ENCODE data around the gene KRTAP5-11. TPM values are rescaled to one million over a fixed set of nuclear protein-coding genes. Genes with fewer than 3 reads are reported as not detected.
"Not testable (repeated sequence)": the region's sequence is repeated elsewhere in the genome, so short reads cannot be mapped to it uniquely, and the experiment has no call there.

The KRTAP5-11 gene
- total and polyA plus RNA-seq, 2 donors (not counting 1 experiment from before 2014, with no cell fraction given) = not detected

GRCh38 chr11:71607520-71608216 lies 25.0 kb upstream of the KRTAP5-11 start:
- WGBS (ENCODE audit: insufficient coverage) = 4% methylated on average over 36 of the region's 59 CpGs
- intact Hi-C loops (cut with micrococcal nuclease); H3K79me2 ChIP-seq (ENCODE audit: control insufficient read depth, insufficient read depth, low read length); DNase-seq; H3K4me1 ChIP-seq (ENCODE audit: control insufficient read depth in 2 of 2, insufficient read depth in 2 of 2, low read length in 2 of 2); H3K36me3 ChIP-seq (replicated peaks in 1 of 2; ENCODE audit: control extremely low read depth in 1 of 2, control insufficient read depth in 1 of 2, extremely low read depth in 1 of 2, insufficient read depth in 2 of 2, low read length in 1 of 2); H3K27ac ChIP-seq (ENCODE audit: low read length in 2 of 2); POLR2A ChIA-PET; ATAC-seq (ENCODE audit: low read depth); H4K20me1 ChIP-seq (ENCODE audit: control insufficient read depth, insufficient read depth, low read length, poor library complexity, severe bottlenecking); H3K9me3 ChIP-seq (ENCODE audit: control extremely low read depth in 1 of 3, control insufficient read depth in 2 of 3, insufficient read depth in 1 of 3, low read length in 2 of 3); H3K4me1 Mint-ChIP-seq; H3K27ac Mint-ChIP-seq; H3K9me3 Mint-ChIP-seq (ENCODE audit: insufficient read depth); CTCF ChIA-PET; H3K9ac ChIP-seq (ENCODE audit: low read length): not testable (repeated sequence)
- Mint-ChIP-seq H3K4me3 (peak overlapping the region; percentile 13), H3K27me3 (peaks cover 33% of the 10 kb centered on the region)
- Histone ChIP-seq H3K27me3 (replicated peaks in 1 of 4; ENCODE audit: control extremely low read depth in 1 of 4, control insufficient read depth in 3 of 4, insufficient read depth in 4 of 4, low read length in 3 of 4) (peaks cover 0 to 11% (median 0%) of the 10 kb centered on the region in 4 experiments), H3K4me3 (ENCODE audit: control extremely low read depth in 1 of 5, extremely low read depth in 1 of 5, insufficient read depth in 1 of 5, low read depth in 2 of 5, low read length in 4 of 5) (peak overlapping the region in 1 of 5 experiments; percentile 9), H3K4me2 (replicated peaks; ENCODE audit: low read depth, low read length, poor library complexity, severe bottlenecking) (peak overlapping the region; percentile 12), H2AFZ (ENCODE audit: insufficient read depth, low read depth, low read length, poor library complexity, severe bottlenecking) (peak overlapping the region; percentile 16)

- H3K36me3 ChIP-seq (replicated peaks in 1 of 2; ENCODE audit: control extremely low read depth in 1 of 2, control insufficient read depth in 1 of 2, extremely low read depth in 1 of 2, insufficient read depth in 2 of 2, low read length in 1 of 2); DNase-seq; CTCF ChIA-PET; intact Hi-C loops (cut with micrococcal nuclease); H3K9me3 ChIP-seq (ENCODE audit: control extremely low read depth in 1 of 3, control insufficient read depth in 2 of 3, insufficient read depth in 1 of 3, low read length in 2 of 3); ATAC-seq (ENCODE audit: low read depth); H2AFZ ChIP-seq (ENCODE audit: insufficient read depth, low read depth, low read length, poor library complexity, severe bottlenecking); H3K27ac Mint-ChIP-seq; H3K9me3 Mint-ChIP-seq (ENCODE audit: insufficient read depth); H3K4me1 ChIP-seq (ENCODE audit: control insufficient read depth in 2 of 2, insufficient read depth in 2 of 2, low read length in 2 of 2); POLR2A ChIA-PET; H3K9ac ChIP-seq (ENCODE audit: low read length); H4K20me1 ChIP-seq (ENCODE audit: control insufficient read depth, insufficient read depth, low read length, poor library complexity, severe bottlenecking); H3K79me2 ChIP-seq (ENCODE audit: control insufficient read depth, insufficient read depth, low read length); H3K4me3 ChIP-seq (ENCODE audit: control extremely low read depth in 1 of 5, extremely low read depth in 1 of 5, insufficient read depth in 1 of 5, low read depth in 2 of 5, low read length in 4 of 5); H3K27ac ChIP-seq (ENCODE audit: low read length in 2 of 2); H3K4me1 Mint-ChIP-seq: not testable (repeated sequence)
- peak overlapping the region; percentile 12 for H3K4me2 ChIP-seq (replicated peaks; ENCODE audit: low read depth, low read length, poor library complexity, severe bottlenecking)
- peaks cover 36% of the 10 kb centered on the region for H3K27me3 Mint-ChIP-seq
- peaks cover 0 to 13% (median 0%) of the 10 kb centered on the region in 4 experiments for H3K27me3 ChIP-seq (replicated peaks in 1 of 4; ENCODE audit: control extremely low read depth in 1 of 4, control insufficient read depth in 3 of 4, insufficient read depth in 4 of 4, low read length in 3 of 4)
- peak overlapping the region; percentile 67 for H3K4me3 Mint-ChIP-seq
- WGBS (ENCODE audit: insufficient coverage) = 18% methylated on average over 40 of the region's 48 CpGs
Measured at GRCh38 chr11:71606853-71607519, 24.3 kb upstream of the KRTAP5-11 start.

All from B cell (primary cell).